GM10266 (cell line): Measurements from ENCODE around the gene ALDH5A1.
"Not testable (repeated sequence)": the region's sequence is repeated elsewhere in the genome, so short reads cannot be mapped to it uniquely, and the experiment has no call there.

ENCODE experiments used
- DNase-seq: peaks from one replicate; pipeline ENCODE4 v3.0.0; 2012; ENCODE audit errors: extremely low spot score
- CTCF ChIP-seq: IDR thresholded peaks from 2 replicates; pipeline ENCODE4 v1.5.1; 2012; ENCODE audit warnings: mild to moderate bottlenecking, low read depth; ENCODE audit not compliant: control insufficient read depth, insufficient read depth; ENCODE audit errors: missing control alignments

ALDH5A1 gene

GRCh38 chr6:24497254-24497970 is 2.6 kb downstream of the ALDH5A1 start:
- peak; percentile 64 for DNase-seq
- TF ChIP-seq CTCF = no peak

GRCh38 chr6:24500683-24501082 is 5.9 kb downstream of the ALDH5A1 start:
- no peak for TF ChIP-seq CTCF
- no peak for DNase-seq

GRCh38 chr6:24501374-24501773 is 6.6 kb downstream of the ALDH5A1 start:
- DNase-seq = no peak
- no peak for TF ChIP-seq CTCF

- DNase-seq = no peak
- TF ChIP-seq CTCF = no peak
Measured at GRCh38 chr6:24501914-24502313, 7.1 kb downstream of the ALDH5A1 start.

- DNase-seq = no peak
- no peak for TF ChIP-seq CTCF
Measured at GRCh38 chr6:24504287-24504648, 9.5 kb downstream of the ALDH5A1 start.

GRCh38 chr6:24504649-24505586 is 10.1 kb downstream of the ALDH5A1 start:
- DNase-seq = no peak
- TF ChIP-seq CTCF = no peak

- no peak for DNase-seq
Measured at GRCh38 chr6:24506814-24507520, 12.2 kb downstream of the ALDH5A1 start.

GRCh38 chr6:24511976-24512375 is 17.2 kb downstream of the ALDH5A1 start:
- not testable (repeated sequence) for DNase-seq

More at GRCh38 chr6:24506814-24507520, 12.2 kb downstream of the ALDH5A1 start:
- TF ChIP-seq CTCF = no peak
